ENCODE data around the gene ESAM. TPM values are rescaled to one million over a fixed set of nuclear protein-coding genes. Genes with fewer than 3 reads are reported as not detected.

ESAM gene
- not detected in 2 replicates for total RNA-seq

DNA sequence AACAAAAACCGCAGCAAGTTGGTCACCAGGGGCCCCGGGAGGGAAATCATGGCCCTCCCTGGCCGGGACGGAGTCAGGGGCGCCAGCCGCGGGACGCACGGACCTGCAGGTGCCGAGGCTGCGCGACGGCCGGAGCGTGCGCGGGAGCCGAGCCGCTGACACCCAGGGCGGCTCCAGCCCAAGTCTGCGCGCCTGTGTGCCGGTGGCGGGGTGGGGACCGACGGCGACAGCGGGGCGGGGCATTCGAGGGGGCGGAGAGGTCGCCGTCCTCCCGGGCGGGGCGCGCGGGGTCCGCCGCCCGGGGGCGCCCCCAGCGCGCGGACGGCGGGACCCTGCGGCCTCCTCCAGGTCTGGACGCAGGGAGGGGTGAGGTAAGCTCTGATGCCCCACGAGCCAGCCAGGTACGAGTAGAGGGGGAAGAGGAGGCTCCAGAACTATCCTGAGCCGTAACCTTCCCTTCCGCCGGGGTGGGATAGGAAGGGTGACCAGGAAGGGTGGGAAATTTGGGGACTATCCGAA, at the start of gene ESAM:
ESAM (minus strand) TSS at position 186 of the 519 bp plus-strand sequence; CDS start at position 50, 136 bp downstream.

GRCh38 chr11:124800226-124800929, 38.3 kb upstream of the ESAM start, which contains the start of gene MSANTD2:
Gene MSANTD2, minus strand, starts transcription at chr11:124800406. Its CDS starts 26 bp downstream, at chr11:124800380.

GRCh38 chr11:124751741-124752470, 10.2 kb downstream of the ESAM start, which contains the start of gene VSIG2:
Gene VSIG2, minus strand, starts transcription at chr11:124752255. Its CDS starts 118 bp downstream, at chr11:124752137.

GRCh38 chr11:124739479-124740276, 22.4 kb downstream of the ESAM start, which contains the start of gene NRGN:
Gene NRGN, plus strand, starts transcription at chr11:124739942. Its CDS starts 143 bp downstream, at chr11:124740085.

Other genes with a start within 250 kb of the ESAM start
- not detected in 2 replicates for gene OR8B12, start 218.6 kb downstream of the ESAM start, total RNA-seq
- not detected in 2 replicates for gene OR8A1, start 192.3 kb downstream of the ESAM start, total RNA-seq
- not detected in 2 replicates for gene PANX3, start 150.9 kb downstream of the ESAM start, total RNA-seq
- 19.3 and 19.7 TPM in 2 replicates for gene TBRG1, start 139.4 kb downstream of the ESAM start, total RNA-seq
- 9.6 and 10.1 TPM in 2 replicates for gene SIAE, start 88.6 kb downstream of the ESAM start, total RNA-seq
- 21.6 and 28.0 TPM in 2 replicates for gene SPA17, start 88.4 kb downstream of the ESAM start, total RNA-seq
- gene NRGN, start 22.3 kb downstream of the ESAM start, total RNA-seq = 0.15 and 0.39 TPM in 2 replicates
- gene VSIG2, start 10.0 kb downstream of the ESAM start, total RNA-seq = not detected in 2 replicates
- gene MSANTD2, start 38.1 kb upstream of the ESAM start, total RNA-seq = 3.4 TPM in 2 replicates
- gene ROBO3, start 103.1 kb upstream of the ESAM start, total RNA-seq = 34.8 and 59.5 TPM in 2 replicates
- 5.8 and 6.8 TPM in 2 replicates for gene ROBO4, start 135.6 kb upstream of the ESAM start, total RNA-seq
- gene HEPN1, start 157.0 kb upstream of the ESAM start, total RNA-seq = not detected in 2 replicates
- gene HEPACAM, start 173.8 kb upstream of the ESAM start, total RNA-seq = not detected in 2 replicates
- 2.6 and 11.2 TPM in 2 replicates for gene CCDC15, start 191.9 kb upstream of the ESAM start, total RNA-seq